Aorta (tissue), 5 donors: ENCODE results near the gene NCOA7. TPM values are rescaled to one million over a fixed set of nuclear protein-coding genes. Genes with fewer than 3 reads are reported as not detected.

Source experiments
- ATAC-seq: fragments of 200-7000 bp; cut with Tn5 transposase; one replicate; pipeline ENCODE4 v1.9.1; 2022; ENCODE audit warnings: moderate library complexity; ENCODE audit not compliant: low FRiP score
- DNase-seq, 2 donors: peaks; one replicate each; pipeline ENCODE4 v3.0.0-alpha.2; 2020
- H3K27ac ChIP-seq, 2 donors: one replicate each; pipeline ENCODE4 v1.5.1; 2013; ENCODE audit warnings: low read length in 2 of 2, mild to moderate bottlenecking in 2 of 2, moderate library complexity in 2 of 2, control low read depth in 1 of 2, inconsistent platforms in 1 of 2, low read depth in 1 of 2
- H3K27me3 ChIP-seq, 2 donors: one replicate each; pipeline ENCODE4 v1.6.1; 2013; ENCODE audit warnings: control low read depth in 1 of 2, low read length in 1 of 2, mild to moderate bottlenecking in 1 of 2, moderate library complexity in 1 of 2; ENCODE audit not compliant: insufficient read depth in 2 of 2, control insufficient read depth in 1 of 2
- H3K36me3 ChIP-seq, 2 donors: one replicate each; pipeline ENCODE4 v1.6.1; 2013; ENCODE audit warnings: control low read depth in 1 of 2, low read length in 1 of 2, mild to moderate bottlenecking in 1 of 2; ENCODE audit not compliant: insufficient read depth in 2 of 2, control insufficient read depth in 1 of 2
- H3K4me1 ChIP-seq, 2 donors: one replicate each; pipeline ENCODE4 v1.6.1; 2013; ENCODE audit warnings: low read length in 2 of 2, control low read depth in 1 of 2, mild to moderate bottlenecking in 1 of 2, moderate library complexity in 1 of 2; ENCODE audit not compliant: insufficient read depth in 2 of 2, control insufficient read depth in 1 of 2
- H3K4me3 ChIP-seq, 2 donors: one replicate each; pipeline ENCODE4 v1.5.1; 2013; ENCODE audit warnings: low read length in 2 of 2, control low read depth in 1 of 2, mild to moderate bottlenecking in 1 of 2
- H3K9me3 ChIP-seq: one replicate; pipeline ENCODE4 v1.6.1; 2013; ENCODE audit warnings: mild to moderate bottlenecking, low read length; ENCODE audit not compliant: control insufficient read depth
- WGBS, 2 donors: extraction: QIAGEN DNeasy Blood & Tissue Kit; methylation state at CpG; one replicate each; pipeline ENCODE4 v1.1.7; 2013; 5-methylcytosine and 5-hydroxymethylcytosine counted together
- intact Hi-C, 2 donors: fragments of 100-400 bp; cut with DNase I; formaldehyde crosslinking; loops; one replicate each; pipeline versions ENCODE4 v1.14.2 to v1.15.0; 2022
- polyA plus RNA-seq, 2 donors: library from polyadenylated mRNA; stranded (reverse); fragments of 200-250 nt; gene quantifications; one replicate each; pipeline ENCODE4 v1.2.3, GENCODE V29; 2013
- total RNA-seq, 2 donors: library from RNA; stranded (reverse); fragmentation: NEBNext Ultra II Directional; extraction: Animal tissue kit (Norgen Biotek cat#: 25700); gene quantifications; one replicate each; pipeline ENCODE4 v1.2.1, GENCODE V29; 2021
- donor health status: healthy with polysubstance abuse.
- donor health status: Bipolar disorder and iron deficiency.
- donor health status: DM: no; HTN: no; CAD: no.
- donor health status: DM: no; HTN: no; CAD: no.
- donor health status: DM: yes; HTN: yes; CAD: no.

Gene NCOA7
- total and polyA plus RNA-seq, 4 donors: 12.3 to 82.1 (median 40.3) TPM

- 0 to 1% methylated on average over 32 of the region's 32 CpGs for WGBS, 2 donors
- ATAC-seq: peak; percentile 44
- Histone ChIP-seq H3K27me3 (no peaks in the 10 kb centered on the region), H3K36me3 (no peaks in the 10 kb centered on the region), H3K9me3 (no peaks in the 10 kb centered on the region), H3K4me3 (peak overlapping the region; percentile 38 to 80), H3K4me1 (peaks cover 0 to 3% of the 10 kb centered on the region in 2 donors), H3K27ac (peak overlapping the region; percentile 94 to 100)
- peak; percentile 70 to 87 for DNase-seq
- intact Hi-C loops: loop anchor here (2.0 to 10.0 kb wide), 7 partner anchors 72 to 385 kb away; no protein-coding TSS in a partner anchor
Measured at GRCh38 chr6:125746731-125747588, 43.8 kb upstream of the NCOA7 start.

GRCh38 chr6:125747589-125748405 is 43.0 kb upstream of the NCOA7 start:
- H3K4me3 ChIP-seq: peak overlapping the region; percentile 38 to 80
- peak; percentile 23 for ATAC-seq
- DNase-seq: peak; percentile 73 to 87
- WGBS, 2 donors: 0 to 1% methylated on average over 76 of the region's 76 CpGs
- peaks cover 0 to 3% of the 10 kb centered on the region in 2 donors for H3K4me1 ChIP-seq
- intact Hi-C loops: loop anchor here (2.0 to 10.0 kb wide), 7 partner anchors 73 to 385 kb away; no protein-coding TSS in a partner anchor
- H3K9me3 ChIP-seq: no peaks in the 10 kb centered on the region
- no peaks in the 10 kb centered on the region for H3K27me3 ChIP-seq
- no peaks in the 10 kb centered on the region for H3K36me3 ChIP-seq
- H3K27ac ChIP-seq: peak overlapping the region; percentile 76 to 100

GRCh38 chr6:125748406-125749172 is 42.2 kb upstream of the NCOA7 start:
- ATAC-seq: peak; percentile 31

GRCh38 chr6:125749173-125749864 is 41.4 kb upstream of the NCOA7 start, which contains the start of gene HEY2:
Gene HEY2 (plus strand): TSS chr6:125749632. CDS start chr6:125749777, 145 bp downstream.
- WGBS, 2 donors: 0% methylated on average over 49 to 95 of the region's 95 CpGs
- Histone ChIP-seq H3K9me3 (no peaks in the 10 kb centered on the region), H3K4me1 (peaks cover 0 to 3% of the 10 kb centered on the region in 2 donors), H3K4me3 (peak within 1 kb of the TSS; percentile 90 to 93), H3K27ac (peak within 1 kb of the TSS; percentile 92 to 100), H3K27me3 (no peaks in the 10 kb centered on the region), H3K36me3 (no peaks in the 10 kb centered on the region)
- ATAC-seq: peak; percentile 95
- peak; percentile 95 to 98 for DNase-seq
- intact Hi-C loops: loop anchor here (5.0 to 10.0 kb wide), 6 partner anchors 137 to 387 kb away; no protein-coding TSS in a partner anchor

More at GRCh38 chr6:125748406-125749172, 42.2 kb upstream of the NCOA7 start:
- H3K27me3 ChIP-seq: no peaks in the 10 kb centered on the region
- H3K27ac ChIP-seq: peak overlapping the region; percentile 76 to 100
- no peaks in the 10 kb centered on the region for H3K9me3 ChIP-seq
- H3K36me3 ChIP-seq: no peaks in the 10 kb centered on the region
- peak overlapping the region; percentile 38 to 80 for H3K4me3 ChIP-seq
- no peak for DNase-seq
- WGBS, 2 donors: 0% methylated on average over 42 of the region's 42 CpGs
- H3K4me1 ChIP-seq: peaks cover 0 to 3% of the 10 kb centered on the region in 2 donors
- intact Hi-C loops: loop anchor here (5.0 to 10.0 kb wide), 6 partner anchors 136 to 386 kb away; no protein-coding TSS in a partner anchor

GRCh38 chr6:125749865-125750691 is 40.7 kb upstream of the NCOA7 start:
- peak overlapping the region; percentile 72 to 92 for H3K27ac ChIP-seq
- peak overlapping the region; percentile 90 to 93 for H3K4me3 ChIP-seq
- H3K9me3 ChIP-seq: no peaks in the 10 kb centered on the region
- ATAC-seq: peak; percentile 25
- DNase-seq: peak; percentile 49 to 80
- 1% methylated on average over 35 of the region's 35 CpGs for WGBS, 2 donors
- H3K27me3 ChIP-seq: no peaks in the 10 kb centered on the region
- H3K36me3 ChIP-seq: no peaks in the 10 kb centered on the region
- peaks cover 2 to 5% of the 10 kb centered on the region in 2 donors for H3K4me1 ChIP-seq
- intact Hi-C loops: loop anchor here (5.0 to 10.0 kb wide), 6 partner anchors 138 to 388 kb away; no protein-coding TSS in a partner anchor

GRCh38 chr6:125750692-125751333 is 39.9 kb upstream of the NCOA7 start:
- Histone ChIP-seq H3K27ac (peak overlapping the region in 1 of 2 donors; percentile 34), H3K9me3 (no peaks in the 10 kb centered on the region), H3K27me3 (no peaks in the 10 kb centered on the region), H3K4me1 (peaks cover 2 to 4% of the 10 kb centered on the region in 2 donors), H3K4me3 (peak overlapping the region; percentile 90 to 93), H3K36me3 (no peaks in the 10 kb centered on the region)
- ATAC-seq (no peak), DNase-seq (no peak)
- intact Hi-C loops: no loop called here
- WGBS, 2 donors: 1% methylated on average over 4 of the region's 4 CpGs
